ENCODE measurements around the gene ATG4D.

The ATG4D gene

GRCh38 chr19:10510301-10510802 is 33.4 kb upstream of the ATG4D start:
- H3K4me1 ChIP-seq (ENCODE audit: control insufficient read depth in 1 of 2, insufficient read depth in 2 of 2, low read length in 2 of 2): peaks cover 0 to 12% of the 10 kb centered on the region in 2 donors
- H3K9me3 ChIP-seq (ENCODE audit: control insufficient read depth in 1 of 2, low read length in 2 of 2): no peaks in the 10 kb centered on the region
- no peak overlapping the region for H3K4me3 ChIP-seq (ENCODE audit: low read depth in 1 of 2, low read length in 2 of 2)
- no peak overlapping the region for H3K27ac ChIP-seq (ENCODE audit: low read length)
- H3K36me3 ChIP-seq (ENCODE audit: control insufficient read depth in 1 of 2, insufficient read depth in 2 of 2, low read length in 2 of 2): no peaks in the 10 kb centered on the region
- H3K27me3 ChIP-seq (ENCODE audit: low read depth, low read length): peaks cover 28% of the 10 kb centered on the region

- no peaks in the 10 kb centered on the region for H3K9me3 ChIP-seq (ENCODE audit: control insufficient read depth in 1 of 2, low read length in 2 of 2)
- H3K4me1 ChIP-seq (ENCODE audit: control insufficient read depth in 1 of 2, insufficient read depth in 2 of 2, low read length in 2 of 2): peaks cover 0 to 28% of the 10 kb centered on the region in 2 donors
- no peak overlapping the region for H3K27ac ChIP-seq (ENCODE audit: low read length)
- no peaks in the 10 kb centered on the region for H3K36me3 ChIP-seq (ENCODE audit: control insufficient read depth in 1 of 2, insufficient read depth in 2 of 2, low read length in 2 of 2)
- no peak overlapping the region for H3K4me3 ChIP-seq (ENCODE audit: low read depth in 1 of 2, low read length in 2 of 2)
- H3K27me3 ChIP-seq (ENCODE audit: low read depth, low read length): peaks cover 51% of the 10 kb centered on the region
Measured at GRCh38 chr19:10513223-10513622, 30.5 kb upstream of the ATG4D start.

- Histone ChIP-seq H3K27ac (ENCODE audit: low read length) (no peak overlapping the region), H3K36me3 (ENCODE audit: control insufficient read depth in 1 of 2, insufficient read depth in 2 of 2, low read length in 2 of 2) (no peaks in the 10 kb centered on the region), H3K27me3 (ENCODE audit: low read depth, low read length) (peaks cover 62% of the 10 kb centered on the region), H3K4me1 (ENCODE audit: control insufficient read depth in 1 of 2, insufficient read depth in 2 of 2, low read length in 2 of 2) (peaks cover 0 to 34% of the 10 kb centered on the region in 2 donors), H3K9me3 (ENCODE audit: control insufficient read depth in 1 of 2, low read length in 2 of 2) (no peaks in the 10 kb centered on the region), H3K4me3 (ENCODE audit: low read depth in 1 of 2, low read length in 2 of 2) (peak overlapping the region in 1 of 2 donors; percentile 3)
Measured at GRCh38 chr19:10514211-10515145, 29.2 kb upstream of the ATG4D start.

- Histone ChIP-seq H3K4me1 (ENCODE audit: control insufficient read depth in 1 of 2, insufficient read depth in 2 of 2, low read length in 2 of 2) (peaks cover 0 to 30% of the 10 kb centered on the region in 2 donors), H3K36me3 (ENCODE audit: control insufficient read depth in 1 of 2, insufficient read depth in 2 of 2, low read length in 2 of 2) (no peaks in the 10 kb centered on the region), H3K4me3 (ENCODE audit: low read depth in 1 of 2, low read length in 2 of 2) (no peak overlapping the region), H3K27ac (ENCODE audit: low read length) (no peak overlapping the region), H3K9me3 (ENCODE audit: control insufficient read depth in 1 of 2, low read length in 2 of 2) (no peaks in the 10 kb centered on the region), H3K27me3 (ENCODE audit: low read depth, low read length) (peaks cover 57% of the 10 kb centered on the region)
Measured at GRCh38 chr19:10516064-10516385, 27.7 kb upstream of the ATG4D start.

- Histone ChIP-seq H3K4me3 (ENCODE audit: low read depth in 1 of 2, low read length in 2 of 2) (peak overlapping the region in 1 of 2 donors; percentile 52), H3K27ac (ENCODE audit: low read length) (no peak overlapping the region)
Measured at GRCh38 chr19:10516671-10517286, 26.9 kb upstream of the ATG4D start.

GRCh38 chr19:10517361-10517759 is 26.3 kb upstream of the ATG4D start, which contains the start of gene S1PR5:
Gene S1PR5, minus strand, starts transcription at chr19:10517447. Its CDS starts 2,436 bp downstream, at chr19:10515011.
- no peak within 1 kb of the TSS for H3K27ac ChIP-seq (ENCODE audit: low read length)
- H3K36me3 ChIP-seq (ENCODE audit: control insufficient read depth in 1 of 2, insufficient read depth in 2 of 2, low read length in 2 of 2): no peaks in the 10 kb centered on the region
- peak within 1 kb of the TSS; percentile 16 to 52 for H3K4me3 ChIP-seq (ENCODE audit: low read depth in 1 of 2, low read length in 2 of 2)
- peaks cover 0 to 30% of the 10 kb centered on the region in 2 donors for H3K4me1 ChIP-seq (ENCODE audit: control insufficient read depth in 1 of 2, insufficient read depth in 2 of 2, low read length in 2 of 2)
- H3K9me3 ChIP-seq (ENCODE audit: control insufficient read depth in 1 of 2, low read length in 2 of 2): no peaks in the 10 kb centered on the region
- H3K27me3 ChIP-seq (ENCODE audit: low read depth, low read length): peaks cover 57% of the 10 kb centered on the region

More at GRCh38 chr19:10516671-10517286, 26.9 kb upstream of the ATG4D start:
- H3K27me3 ChIP-seq (ENCODE audit: low read depth, low read length): peaks cover 57% of the 10 kb centered on the region
- H3K9me3 ChIP-seq (ENCODE audit: control insufficient read depth in 1 of 2, low read length in 2 of 2): no peaks in the 10 kb centered on the region
- H3K4me1 ChIP-seq (ENCODE audit: control insufficient read depth in 1 of 2, insufficient read depth in 2 of 2, low read length in 2 of 2): peaks cover 0 to 30% of the 10 kb centered on the region in 2 donors
- H3K36me3 ChIP-seq (ENCODE audit: control insufficient read depth in 1 of 2, insufficient read depth in 2 of 2, low read length in 2 of 2): no peaks in the 10 kb centered on the region

GRCh38 chr19:10517760-10518443 is 25.8 kb upstream of the ATG4D start:
- H3K4me3 ChIP-seq (ENCODE audit: low read depth in 1 of 2, low read length in 2 of 2): peak overlapping the region; percentile 16 to 52

GRCh38 chr19:10518444-10519361 is 25.0 kb upstream of the ATG4D start:
- no peak overlapping the region for H3K4me3 ChIP-seq (ENCODE audit: low read depth in 1 of 2, low read length in 2 of 2)
- no peak overlapping the region for H3K27ac ChIP-seq (ENCODE audit: low read length)
- no peaks in the 10 kb centered on the region for H3K36me3 ChIP-seq (ENCODE audit: control insufficient read depth in 1 of 2, insufficient read depth in 2 of 2, low read length in 2 of 2)
- H3K9me3 ChIP-seq (ENCODE audit: control insufficient read depth in 1 of 2, low read length in 2 of 2): no peaks in the 10 kb centered on the region
- H3K27me3 ChIP-seq (ENCODE audit: low read depth, low read length): peaks cover 48% of the 10 kb centered on the region
- H3K4me1 ChIP-seq (ENCODE audit: control insufficient read depth in 1 of 2, insufficient read depth in 2 of 2, low read length in 2 of 2): peaks cover 0 to 30% of the 10 kb centered on the region in 2 donors

More at GRCh38 chr19:10517760-10518443, 25.8 kb upstream of the ATG4D start:
- H3K36me3 ChIP-seq (ENCODE audit: control insufficient read depth in 1 of 2, insufficient read depth in 2 of 2, low read length in 2 of 2): no peaks in the 10 kb centered on the region
- no peak overlapping the region for H3K27ac ChIP-seq (ENCODE audit: low read length)
- peaks cover 56% of the 10 kb centered on the region for H3K27me3 ChIP-seq (ENCODE audit: low read depth, low read length)
- no peaks in the 10 kb centered on the region for H3K9me3 ChIP-seq (ENCODE audit: control insufficient read depth in 1 of 2, low read length in 2 of 2)
- H3K4me1 ChIP-seq (ENCODE audit: control insufficient read depth in 1 of 2, insufficient read depth in 2 of 2, low read length in 2 of 2): peaks cover 0 to 30% of the 10 kb centered on the region in 2 donors

- Histone ChIP-seq H3K4me3 (ENCODE audit: low read depth in 1 of 2, low read length in 2 of 2) (no peak overlapping the region), H3K27me3 (ENCODE audit: low read depth, low read length) (peaks cover 42% of the 10 kb centered on the region), H3K27ac (ENCODE audit: low read length) (no peak overlapping the region), H3K9me3 (ENCODE audit: control insufficient read depth in 1 of 2, low read length in 2 of 2) (no peaks in the 10 kb centered on the region), H3K4me1 (ENCODE audit: control insufficient read depth in 1 of 2, insufficient read depth in 2 of 2, low read length in 2 of 2) (peaks cover 0 to 24% of the 10 kb centered on the region in 2 donors), H3K36me3 (ENCODE audit: control insufficient read depth in 1 of 2, insufficient read depth in 2 of 2, low read length in 2 of 2) (no peaks in the 10 kb centered on the region)
Measured at GRCh38 chr19:10519421-10519820, 24.3 kb upstream of the ATG4D start.

GRCh38 chr19:10520652-10521318 is 22.9 kb upstream of the ATG4D start:
- peaks cover 0 to 22% of the 10 kb centered on the region in 2 donors for H3K4me1 ChIP-seq (ENCODE audit: control insufficient read depth in 1 of 2, insufficient read depth in 2 of 2, low read length in 2 of 2)
- H3K4me3 ChIP-seq (ENCODE audit: low read depth in 1 of 2, low read length in 2 of 2): no peak overlapping the region
- H3K27ac ChIP-seq (ENCODE audit: low read length): no peak overlapping the region
- no peaks in the 10 kb centered on the region for H3K9me3 ChIP-seq (ENCODE audit: control insufficient read depth in 1 of 2, low read length in 2 of 2)
- peaks cover 31% of the 10 kb centered on the region for H3K27me3 ChIP-seq (ENCODE audit: low read depth, low read length)
- H3K36me3 ChIP-seq (ENCODE audit: control insufficient read depth in 1 of 2, insufficient read depth in 2 of 2, low read length in 2 of 2): no peaks in the 10 kb centered on the region

Measured in muscle layer of duodenum (tissue), 2 donors.